ENCODE measurements around the gene ATOH8.

The ATOH8 gene

GRCh38 chr2:85718885-85719492 is 34.8 kb upstream of the ATOH8 start:
- no peak for TF ChIP-seq EZH2phosphoT487 (IDR thresholded peaks at IDR 0.05; ENCODE audit: borderline replicate concordance, low read length)
- no peak for TF ChIP-seq CTCF (IDR thresholded peaks at IDR 0.05; ENCODE audit: low read depth, low read length, poor library complexity, severe bottlenecking)
- Histone ChIP-seq H3K27ac (ENCODE audit: low read depth, low read length) (no peak overlapping the region), H3K27me3 (ENCODE audit: control insufficient read depth, low read length) (peaks cover 14% of the 10 kb centered on the region), H4K20me1 (ENCODE audit: control insufficient read depth, insufficient read depth, low read depth, low read length) (no peaks in the 10 kb centered on the region), H3K4me1 (ENCODE audit: control insufficient read depth, low read length) (no peaks in the 10 kb centered on the region), H3F3A (ENCODE audit: control insufficient read depth, insufficient read depth) (no peaks in the 10 kb centered on the region), H3K9me3 (ENCODE audit: control insufficient read depth, insufficient read depth, low read length) (no peaks in the 10 kb centered on the region), H3K4me3 (ENCODE audit: low read length) (no peak overlapping the region), H3K79me2 (ENCODE audit: control insufficient read depth, low read length) (no peaks in the 10 kb centered on the region), H3K36me3 (ENCODE audit: control insufficient read depth, low read length) (no peaks in the 10 kb centered on the region), H3K4me2 (ENCODE audit: low read length) (no peak overlapping the region), H3K9me2 (replicated peaks; ENCODE audit: control insufficient read depth, low read length) (no peaks in the 10 kb centered on the region)

- Histone ChIP-seq H3K9me3 (ENCODE audit: control insufficient read depth, insufficient read depth, low read length) (no peaks in the 10 kb centered on the region), H4K20me1 (ENCODE audit: control insufficient read depth, insufficient read depth, low read depth, low read length) (no peaks in the 10 kb centered on the region), H3F3A (ENCODE audit: control insufficient read depth, insufficient read depth) (no peaks in the 10 kb centered on the region), H3K36me3 (ENCODE audit: control insufficient read depth, low read length) (no peaks in the 10 kb centered on the region), H3K9me2 (replicated peaks; ENCODE audit: control insufficient read depth, low read length) (no peaks in the 10 kb centered on the region), H3K27me3 (ENCODE audit: control insufficient read depth, low read length) (peaks cover 19% of the 10 kb centered on the region), H3K79me2 (ENCODE audit: control insufficient read depth, low read length) (no peaks in the 10 kb centered on the region), H3K27ac (ENCODE audit: low read depth, low read length) (no peak overlapping the region), H3K4me1 (ENCODE audit: control insufficient read depth, low read length) (no peaks in the 10 kb centered on the region), H3K4me2 (ENCODE audit: low read length) (no peak overlapping the region), H3K4me3 (ENCODE audit: low read length) (no peak overlapping the region)
- TF ChIP-seq EZH2phosphoT487 (IDR thresholded peaks at IDR 0.05; ENCODE audit: borderline replicate concordance, low read length), result no peak
- TF ChIP-seq CTCF (IDR thresholded peaks at IDR 0.05; ENCODE audit: low read depth, low read length, poor library complexity, severe bottlenecking), result no peak
These were observed 34.1 kb upstream of the ATOH8 start for GRCh38 chr2:85719609-85720240.

GRCh38 chr2:85720533-85720932 is 33.3 kb upstream of the ATOH8 start:
- Histone ChIP-seq H3K27me3 (ENCODE audit: control insufficient read depth, low read length) (peaks cover 20% of the 10 kb centered on the region), H3K4me1 (ENCODE audit: control insufficient read depth, low read length) (no peaks in the 10 kb centered on the region), H3K9me2 (replicated peaks; ENCODE audit: control insufficient read depth, low read length) (no peaks in the 10 kb centered on the region), H3K36me3 (ENCODE audit: control insufficient read depth, low read length) (no peaks in the 10 kb centered on the region), H3K4me3 (ENCODE audit: low read length) (no peak overlapping the region), H4K20me1 (ENCODE audit: control insufficient read depth, insufficient read depth, low read depth, low read length) (no peaks in the 10 kb centered on the region), H3K4me2 (ENCODE audit: low read length) (no peak overlapping the region), H3K79me2 (ENCODE audit: control insufficient read depth, low read length) (no peaks in the 10 kb centered on the region), H3K27ac (ENCODE audit: low read depth, low read length) (no peak overlapping the region), H3K9me3 (ENCODE audit: control insufficient read depth, insufficient read depth, low read length) (no peaks in the 10 kb centered on the region), H3F3A (ENCODE audit: control insufficient read depth, insufficient read depth) (no peaks in the 10 kb centered on the region)
- TF ChIP-seq CTCF (IDR thresholded peaks at IDR 0.05; ENCODE audit: low read depth, low read length, poor library complexity, severe bottlenecking), result no peak
- no peak for TF ChIP-seq EZH2phosphoT487 (IDR thresholded peaks at IDR 0.05; ENCODE audit: borderline replicate concordance, low read length)

Data from DOHH2 (cell line).